ENCODE results near the gene SFN.

The SFN gene

DNA sequence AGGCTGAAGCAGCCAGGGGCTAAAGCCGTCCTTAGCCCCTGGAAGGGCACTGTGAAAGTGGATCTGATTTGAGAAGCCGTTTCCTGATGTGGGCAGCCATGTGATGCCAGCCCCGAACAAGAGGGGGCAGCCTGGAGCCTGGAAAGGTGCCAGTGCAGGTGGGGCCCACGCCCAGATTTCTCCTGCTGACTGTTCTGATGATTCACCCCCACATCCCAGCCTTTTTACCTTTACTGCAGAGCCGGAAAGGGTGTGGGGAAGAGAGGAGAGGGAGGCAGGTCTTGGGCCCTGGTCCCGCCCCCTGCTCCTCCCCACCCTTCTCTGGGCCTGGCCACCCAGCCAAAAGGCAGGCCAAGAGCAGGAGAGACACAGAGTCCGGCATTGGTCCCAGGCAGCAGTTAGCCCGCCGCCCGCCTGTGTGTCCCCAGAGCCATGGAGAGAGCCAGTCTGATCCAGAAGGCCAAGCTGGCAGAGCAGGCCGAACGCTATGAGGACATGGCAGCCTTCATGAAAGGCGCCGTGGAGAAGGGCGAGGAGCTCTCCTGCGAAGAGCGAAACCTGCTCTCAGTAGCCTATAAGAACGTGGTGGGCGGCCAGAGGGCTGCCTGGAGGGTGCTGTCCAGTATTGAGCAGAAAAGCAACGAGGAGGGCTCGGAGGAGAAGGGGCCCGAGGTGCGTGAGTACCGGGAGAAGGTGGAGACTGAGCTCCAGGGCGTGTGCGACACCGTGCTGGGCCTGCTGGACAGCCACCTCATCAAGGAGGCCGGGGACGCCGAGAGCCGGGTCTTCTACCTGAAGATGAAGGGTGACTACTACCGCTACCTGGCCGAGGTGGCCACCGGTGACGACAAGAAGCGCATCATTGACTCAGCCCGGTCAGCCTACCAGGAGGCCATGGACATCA is at the start of gene SFN:
TSS of gene SFN (plus strand) at position 369 of the 904 bp plus-strand sequence. CDS start at position 433, 64 bp downstream.
- Histone ChIP-seq H3K9me3 (ENCODE audit: insufficient read depth, low read depth, low read length) (no peaks in the 10 kb centered on the region), H3K4me1 (ENCODE audit: insufficient read depth, low read length, poor library complexity, severe bottlenecking) (peaks cover 9% of the 10 kb centered on the region), H4K20me1 (ENCODE audit: insufficient read depth, low read length, poor library complexity, severe bottlenecking) (no peaks in the 10 kb centered on the region), H3K79me2 (ENCODE audit: insufficient read depth, low read length) (peaks cover 5% of the 10 kb centered on the region; the same call in 1 of the 2 replicates), H3K4me2 (ENCODE audit: low read depth, low read length, poor library complexity, severe bottlenecking) (peak within 1 kb of the TSS; percentile 87), H3F3A (ENCODE audit: low read depth) (no peaks in the 10 kb centered on the region), H3K9ac (ENCODE audit: low read depth, low read length, poor library complexity, severe bottlenecking) (peak within 1 kb of the TSS; percentile 99), H2AFZ (ENCODE audit: low read length) (no peak within 1 kb of the TSS), H3K9me2 (replicated peaks; ENCODE audit: low read depth, low read length) (no peaks in the 10 kb centered on the region), H3K36me3 (ENCODE audit: insufficient read depth, low read length) (no peaks in the 10 kb centered on the region), H3K27me3 (ENCODE audit: insufficient read depth, low read length, poor library complexity, severe bottlenecking) (no peaks in the 10 kb centered on the region), H3K4me3 (ENCODE audit: low read length, poor library complexity, severe bottlenecking) (peak within 1 kb of the TSS; percentile 89)
- TF ChIP-seq EZH2phosphoT487 (IDR thresholded peaks at IDR 0.05; ENCODE audit: borderline replicate concordance): no peak
- TF ChIP-seq, protein P1, sequence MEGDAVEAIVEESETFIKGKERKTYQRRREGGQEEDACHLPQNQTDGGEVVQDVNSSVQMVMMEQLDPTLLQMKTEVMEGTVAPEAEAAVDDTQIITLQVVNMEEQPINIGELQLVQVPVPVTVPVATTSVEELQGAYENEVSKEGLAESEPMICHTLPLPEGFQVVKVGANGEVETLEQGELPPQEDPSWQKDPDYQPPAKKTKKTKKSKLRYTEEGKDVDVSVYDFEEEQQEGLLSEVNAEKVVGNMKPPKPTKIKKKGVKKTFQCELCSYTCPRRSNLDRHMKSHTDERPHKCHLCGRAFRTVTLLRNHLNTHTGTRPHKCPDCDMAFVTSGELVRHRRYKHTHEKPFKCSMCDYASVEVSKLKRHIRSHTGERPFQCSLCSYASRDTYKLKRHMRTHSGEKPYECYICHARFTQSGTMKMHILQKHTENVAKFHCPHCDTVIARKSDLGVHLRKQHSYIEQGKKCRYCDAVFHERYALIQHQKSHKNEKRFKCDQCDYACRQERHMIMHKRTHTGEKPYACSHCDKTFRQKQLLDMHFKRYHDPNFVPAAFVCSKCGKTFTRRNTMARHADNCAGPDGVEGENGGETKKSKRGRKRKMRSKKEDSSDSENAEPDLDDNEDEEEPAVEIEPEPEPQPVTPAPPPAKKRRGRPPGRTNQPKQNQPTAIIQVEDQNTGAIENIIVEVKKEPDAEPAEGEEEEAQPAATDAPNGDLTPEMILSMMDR (conservative IDR thresholded peaks at IDR 0.05; ENCODE audit: low read length): peak; percentile 73

DNA sequence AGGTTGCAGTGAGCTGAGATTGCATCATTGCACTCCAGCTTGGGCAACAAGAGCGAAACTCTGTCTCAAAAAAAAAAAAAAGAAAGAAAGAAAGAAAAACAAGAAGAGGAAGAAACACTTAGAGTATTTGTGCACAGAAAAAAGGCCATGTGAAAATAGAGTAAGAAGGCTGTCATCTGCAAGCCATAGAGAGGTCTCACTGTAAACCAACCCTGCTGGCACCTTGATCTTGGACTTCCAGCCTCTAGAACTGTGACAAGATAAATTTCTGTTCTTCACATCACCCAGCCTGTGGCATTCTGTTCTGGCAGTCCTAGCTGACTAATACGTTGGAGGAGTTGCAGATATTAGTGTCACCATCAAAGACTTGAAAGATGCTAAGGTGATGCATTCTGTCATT is 48.6 kb upstream of the SFN start:
- H3K79me2 ChIP-seq (ENCODE audit: insufficient read depth, low read length): no peaks in the 10 kb centered on the region

DNA sequence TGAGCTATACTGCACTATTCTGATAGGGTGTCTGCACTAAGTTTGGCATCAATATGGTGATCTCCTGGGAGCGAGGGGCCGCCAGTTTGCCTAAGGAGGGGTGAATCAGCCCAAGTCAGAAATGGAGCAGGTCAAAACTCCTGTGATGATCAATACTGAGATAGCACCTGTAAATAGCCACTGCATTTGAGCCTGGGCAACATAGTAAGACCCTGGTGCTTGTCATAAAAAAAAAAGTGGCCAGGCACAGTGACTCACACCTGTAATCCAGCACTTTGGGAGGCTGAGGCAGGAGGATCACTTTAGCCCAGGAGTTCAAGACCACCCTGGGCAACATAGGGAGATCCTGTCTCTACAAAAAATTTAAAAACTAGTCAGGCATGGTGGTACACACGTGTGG is 48.1 kb upstream of the SFN start:
- Histone ChIP-seq H4K20me1 (ENCODE audit: insufficient read depth, low read length, poor library complexity, severe bottlenecking) (no peaks in the 10 kb centered on the region), H2AFZ (ENCODE audit: low read length) (no peak overlapping the region), H3K9ac (ENCODE audit: low read depth, low read length, poor library complexity, severe bottlenecking) (no peak overlapping the region), H3K9me2 (replicated peaks; ENCODE audit: low read depth, low read length) (no peaks in the 10 kb centered on the region), H3K4me3 (ENCODE audit: low read length, poor library complexity, severe bottlenecking) (no peak overlapping the region), H3K36me3 (ENCODE audit: insufficient read depth, low read length) (no peaks in the 10 kb centered on the region), H3K9me3 (ENCODE audit: insufficient read depth, low read depth, low read length) (no peaks in the 10 kb centered on the region), H3F3A (ENCODE audit: low read depth) (no peaks in the 10 kb centered on the region), H3K4me1 (ENCODE audit: insufficient read depth, low read length, poor library complexity, severe bottlenecking) (peaks cover 15% of the 10 kb centered on the region), H3K79me2 (ENCODE audit: insufficient read depth, low read length) (no peaks in the 10 kb centered on the region), H3K4me2 (ENCODE audit: low read depth, low read length, poor library complexity, severe bottlenecking) (no peak overlapping the region), H3K27me3 (ENCODE audit: insufficient read depth, low read length, poor library complexity, severe bottlenecking) (no peaks in the 10 kb centered on the region)
- TF ChIP-seq, protein P1 (conservative IDR thresholded peaks at IDR 0.05; ENCODE audit: low read length): no peak
- TF ChIP-seq EZH2phosphoT487 (IDR thresholded peaks at IDR 0.05; ENCODE audit: borderline replicate concordance): no peak

More for the DNA sequence above, 48.6 kb upstream of the SFN start:
- Histone ChIP-seq H3K4me2 (ENCODE audit: low read depth, low read length, poor library complexity, severe bottlenecking) (no peak overlapping the region), H3K4me3 (ENCODE audit: low read length, poor library complexity, severe bottlenecking) (no peak overlapping the region), H3K9me2 (replicated peaks; ENCODE audit: low read depth, low read length) (no peaks in the 10 kb centered on the region), H4K20me1 (ENCODE audit: insufficient read depth, low read length, poor library complexity, severe bottlenecking) (no peaks in the 10 kb centered on the region), H3K9me3 (ENCODE audit: insufficient read depth, low read depth, low read length) (no peaks in the 10 kb centered on the region), H3K9ac (ENCODE audit: low read depth, low read length, poor library complexity, severe bottlenecking) (no peak overlapping the region), H3K27me3 (ENCODE audit: insufficient read depth, low read length, poor library complexity, severe bottlenecking) (no peaks in the 10 kb centered on the region), H3F3A (ENCODE audit: low read depth) (no peaks in the 10 kb centered on the region), H3K4me1 (ENCODE audit: insufficient read depth, low read length, poor library complexity, severe bottlenecking) (peaks cover 15% of the 10 kb centered on the region), H2AFZ (ENCODE audit: low read length) (no peak overlapping the region), H3K36me3 (ENCODE audit: insufficient read depth, low read length) (no peaks in the 10 kb centered on the region)
- no peak for TF ChIP-seq EZH2phosphoT487 (IDR thresholded peaks at IDR 0.05; ENCODE audit: borderline replicate concordance)
- TF ChIP-seq, protein P1 (conservative IDR thresholded peaks at IDR 0.05; ENCODE audit: low read length): no peak

All from Loucy (cell line).